ENCODE measurements around the gene COQ8A.

COQ8A gene

GRCh38 chr1:227033880-227034279 lies 93.8 kb downstream of the COQ8A start:
- DNase-seq = no peak

GRCh38 chr1:227035316-227035715 lies 95.2 kb downstream of the COQ8A start:
- DNase-seq = no peak

- no peak for DNase-seq
These were observed 97.0 kb downstream of the COQ8A start for GRCh38 chr1:227037121-227037520.
